IPS DF 4.7 (cell line): ENCODE measurements around the gene CRIP1.

Source experiments
- DNase-seq: peaks from one replicate; pipeline ENCODE4 v3.0.0-alpha.2; 2013; ENCODE audit warnings: low spot score; ENCODE audit errors: extremely low read depth

The CRIP1 gene

GRCh38 chr14:105492031-105492970 lies 5.6 kb downstream of the CRIP1 start:
- no peak for DNase-seq

GRCh38 chr14:105492971-105493871 lies 6.5 kb downstream of the CRIP1 start:
- DNase-seq = no peak

GRCh38 chr14:105493921-105494605 lies 7.4 kb downstream of the CRIP1 start:
- no peak for DNase-seq

- DNase-seq = no peak
Measured at GRCh38 chr14:105494606-105494929, 7.9 kb downstream of the CRIP1 start.

- no peak for DNase-seq
Measured at GRCh38 chr14:105495101-105495989, 8.7 kb downstream of the CRIP1 start.

- no peak for DNase-seq
Measured at GRCh38 chr14:105495990-105496830, 9.5 kb downstream of the CRIP1 start.

GRCh38 chr14:105496831-105497591 lies 10.3 kb downstream of the CRIP1 start:
- no peak for DNase-seq

- DNase-seq = no peak
Measured at GRCh38 chr14:105497671-105498429, 11.2 kb downstream of the CRIP1 start.

- DNase-seq = no peak
Measured at GRCh38 chr14:105498430-105499255, 12.0 kb downstream of the CRIP1 start.

- no peak for DNase-seq
Measured at GRCh38 chr14:105499256-105500035, 12.8 kb downstream of the CRIP1 start.

GRCh38 chr14:105500036-105500725 lies 13.5 kb downstream of the CRIP1 start:
- no peak for DNase-seq

GRCh38 chr14:105500726-105501101 lies 14.0 kb downstream of the CRIP1 start:
- DNase-seq = no peak

GRCh38 chr14:105501504-105502291 lies 15.0 kb downstream of the CRIP1 start:
- DNase-seq = no peak

GRCh38 chr14:105502446-105503295 lies 16.0 kb downstream of the CRIP1 start:
- no peak for DNase-seq
